NT2/D1 (cell line): ENCODE measurements around the gene MACROD1.

Experiments
- SUZ12 ChIP-seq: IDR thresholded peaks from 2 replicates; pipeline ENCODE4 v1.6.1; 2011; ENCODE audit not compliant: insufficient read length, insufficient read depth; ENCODE audit errors: extremely low read depth
- YY1 ChIP-seq: IDR thresholded peaks from 2 replicates; pipeline ENCODE4 v1.6.1; 2011; ENCODE audit not compliant: insufficient read length, insufficient read depth

DNA sequence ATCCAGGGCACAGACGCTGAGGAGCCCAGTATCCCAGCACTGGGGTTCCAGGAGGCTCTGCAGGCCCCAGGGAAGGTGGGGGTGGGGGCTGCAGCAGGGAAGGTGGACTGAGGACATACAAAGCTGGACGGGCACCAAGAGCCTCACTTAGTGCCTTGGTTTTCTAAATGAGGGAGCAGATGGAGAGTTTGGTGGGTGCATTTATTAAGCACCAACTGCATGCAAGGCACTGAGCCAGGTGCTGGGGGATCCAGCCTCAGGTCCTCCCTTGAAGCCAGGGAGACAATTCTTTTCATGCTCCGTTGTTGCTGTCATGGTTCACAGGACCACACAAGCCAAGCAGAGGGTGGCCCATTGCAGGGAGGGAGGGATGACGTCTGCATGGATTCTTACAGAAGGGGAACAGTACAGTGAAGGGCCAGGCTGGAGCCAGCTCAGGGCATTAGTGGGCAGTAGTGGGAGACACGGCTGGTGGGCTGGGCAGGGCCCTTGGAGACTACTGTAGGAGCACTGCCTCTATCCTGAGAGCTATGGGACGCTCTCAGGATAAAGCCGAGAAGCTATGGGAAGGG is 65.0 kb downstream of the MACROD1 start:
- TF ChIP-seq YY1 (no peak), SUZ12 (no peak)
